ENCODE measurements around the gene SPATA3.

Gene SPATA3

DNA sequence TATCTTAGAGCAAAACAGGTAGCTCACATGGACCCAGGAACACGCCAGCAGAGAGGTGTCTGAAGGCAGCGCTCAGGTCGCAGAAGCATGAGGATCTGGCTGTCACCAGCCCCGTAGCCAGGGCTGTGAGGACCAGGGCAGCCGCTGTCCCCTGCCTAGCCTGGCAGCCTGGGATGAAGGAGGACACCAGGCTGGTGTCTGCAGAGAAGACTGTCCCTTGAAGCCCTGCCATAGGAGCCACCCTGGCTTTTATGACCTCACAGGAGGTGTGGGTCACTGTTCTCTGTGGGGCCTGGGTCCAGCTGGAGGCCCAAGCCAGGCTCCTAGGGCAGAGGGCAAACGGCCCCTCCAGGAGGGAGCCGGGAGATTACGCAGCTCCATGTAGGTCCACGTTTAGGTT is at the start of gene SPATA3:
Gene SPATA3, plus strand, starts transcription at position 301 of the 400 bp plus-strand sequence. CDS start 113 bp downstream, outside the sequence.
- no peak within 1 kb of the TSS for H3K4me3 ChIP-seq (ENCODE audit: low read length)
- TF ChIP-seq CTCF (IDR thresholded peaks at IDR 0.05; ENCODE audit: insufficient read depth, low read depth, low read length, missing control alignments) = no peak
- DNase-seq (ENCODE audit: low read depth) = no peak

GRCh38 chr2:230946429-230947234 is 49.3 kb upstream of the SPATA3 start:
- no peak for DNase-seq (ENCODE audit: low read depth)
- no peak overlapping the region for H3K4me3 ChIP-seq (ENCODE audit: low read length)
- TF ChIP-seq CTCF (IDR thresholded peaks at IDR 0.05; ENCODE audit: insufficient read depth, low read depth, low read length, missing control alignments) = no peak

- H3K4me3 ChIP-seq (ENCODE audit: low read length) = no peak overlapping the region
- no peak for TF ChIP-seq CTCF (IDR thresholded peaks at IDR 0.05; ENCODE audit: insufficient read depth, low read depth, low read length, missing control alignments)
- no peak for DNase-seq (ENCODE audit: low read depth)
These were observed 48.7 kb upstream of the SPATA3 start for GRCh38 chr2:230947235-230947576.

DNA sequence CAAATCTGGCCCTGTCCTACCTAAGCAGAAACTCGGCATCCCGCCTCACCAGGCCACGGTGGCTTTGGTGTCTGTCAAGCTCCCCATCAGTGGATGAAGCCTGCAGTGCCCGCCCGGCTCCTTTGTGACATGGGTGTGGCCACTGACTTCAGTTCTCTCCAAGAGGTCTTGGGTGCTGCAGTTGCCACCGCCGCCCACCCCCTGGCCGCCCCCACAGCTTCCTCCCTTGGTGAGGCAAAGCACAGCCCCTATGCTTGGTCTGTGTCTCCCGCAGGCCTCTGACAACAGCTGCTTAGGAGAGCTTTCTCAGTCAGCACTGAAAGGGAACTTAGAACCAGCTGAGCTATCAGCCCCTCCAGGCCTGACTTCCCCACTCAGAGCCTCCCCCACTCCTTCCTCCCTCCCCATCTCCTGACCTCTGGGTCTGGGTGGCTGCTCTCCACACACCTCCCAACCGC is 48.0 kb upstream of the SPATA3 start:
- no peak for TF ChIP-seq CTCF (IDR thresholded peaks at IDR 0.05; ENCODE audit: insufficient read depth, low read depth, low read length, missing control alignments)
- no peak overlapping the region for H3K4me3 ChIP-seq (ENCODE audit: low read length)
- no peak for DNase-seq (ENCODE audit: low read depth)

DNA sequence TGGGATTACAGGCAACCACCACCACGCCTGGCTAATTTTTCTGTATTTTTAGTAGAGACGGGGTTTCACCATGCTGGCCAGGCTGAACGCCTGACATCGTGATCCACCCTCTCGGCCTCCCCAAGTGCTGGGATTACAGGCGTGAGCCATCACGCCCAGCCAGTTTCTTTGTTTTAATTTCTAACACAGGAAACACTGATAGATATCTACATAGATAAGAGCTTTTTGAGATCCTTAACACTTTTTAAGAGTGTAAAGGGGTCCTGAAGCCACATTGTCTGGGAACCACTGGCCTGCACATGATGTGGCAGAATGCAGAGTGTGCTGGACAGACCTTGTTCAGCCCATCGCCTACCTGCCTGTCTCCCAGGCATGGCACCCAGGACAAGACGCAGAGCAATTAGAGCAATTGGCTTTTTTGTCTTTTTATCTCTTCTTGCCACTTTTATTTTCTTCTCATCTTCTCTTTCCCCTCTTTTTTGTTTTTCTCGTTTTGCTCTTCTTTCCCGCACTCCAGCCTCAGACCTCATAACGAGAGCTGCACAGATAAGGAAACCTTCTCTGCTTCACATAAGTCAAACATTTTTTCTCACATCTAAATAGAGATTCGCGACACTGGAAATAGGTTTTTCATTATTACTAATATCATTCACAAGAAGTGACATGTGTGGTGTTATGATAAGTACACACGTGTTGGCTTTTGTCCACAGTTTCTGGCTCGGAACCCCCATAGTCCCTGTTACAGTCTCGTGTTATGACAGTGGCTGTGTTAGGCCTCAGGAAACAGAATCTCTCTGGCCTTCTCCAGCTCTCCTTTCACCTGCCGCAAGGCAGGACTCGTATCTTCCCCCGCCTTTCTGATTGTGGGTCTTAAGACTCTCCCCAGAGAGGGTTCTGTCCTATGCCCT is 45.7 kb upstream of the SPATA3 start:
- DNase-seq (ENCODE audit: low read depth) = no peak
- no peak overlapping the region for H3K4me3 ChIP-seq (ENCODE audit: low read length)
- no peak for TF ChIP-seq CTCF (IDR thresholded peaks at IDR 0.05; ENCODE audit: insufficient read depth, low read depth, low read length, missing control alignments)

DNA sequence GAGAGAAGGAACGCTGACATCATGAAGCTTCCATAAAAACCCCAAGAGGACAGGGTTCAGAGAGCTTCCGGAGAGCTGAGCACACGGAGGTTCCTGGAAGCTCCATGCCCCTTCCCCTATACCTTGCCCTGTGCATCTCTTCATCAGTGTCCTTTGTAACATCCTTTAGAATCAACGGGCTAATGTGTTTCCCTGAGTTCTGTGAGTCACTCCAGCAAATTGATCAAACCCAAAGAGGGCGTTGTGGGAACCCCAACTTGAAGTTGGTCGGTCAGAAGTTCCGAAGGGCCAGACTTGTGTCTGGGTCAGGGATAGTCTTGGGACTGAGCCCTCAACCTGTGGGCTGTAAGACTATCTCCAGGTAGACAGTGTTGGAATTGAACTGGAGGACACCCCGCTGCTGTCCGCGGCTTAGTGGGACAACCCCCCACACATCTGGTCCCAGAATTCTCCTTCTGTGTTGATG is 45.0 kb upstream of the SPATA3 start:
- no peak overlapping the region for H3K4me3 ChIP-seq (ENCODE audit: low read length)
- TF ChIP-seq CTCF (IDR thresholded peaks at IDR 0.05; ENCODE audit: insufficient read depth, low read depth, low read length, missing control alignments) = no peak
- no peak for DNase-seq (ENCODE audit: low read depth)
